Activated CD4-positive, alpha-beta T cell treated with anti-CD3 and anti-CD28 coated beads for 48 hours (primary cell): ENCODE measurements around the gene SWSAP1.

Experiments
- DNase-seq: peaks from one replicate; pipeline ENCODE4 v3.0.0-alpha.2; 2020

SWSAP1 gene

DNA sequence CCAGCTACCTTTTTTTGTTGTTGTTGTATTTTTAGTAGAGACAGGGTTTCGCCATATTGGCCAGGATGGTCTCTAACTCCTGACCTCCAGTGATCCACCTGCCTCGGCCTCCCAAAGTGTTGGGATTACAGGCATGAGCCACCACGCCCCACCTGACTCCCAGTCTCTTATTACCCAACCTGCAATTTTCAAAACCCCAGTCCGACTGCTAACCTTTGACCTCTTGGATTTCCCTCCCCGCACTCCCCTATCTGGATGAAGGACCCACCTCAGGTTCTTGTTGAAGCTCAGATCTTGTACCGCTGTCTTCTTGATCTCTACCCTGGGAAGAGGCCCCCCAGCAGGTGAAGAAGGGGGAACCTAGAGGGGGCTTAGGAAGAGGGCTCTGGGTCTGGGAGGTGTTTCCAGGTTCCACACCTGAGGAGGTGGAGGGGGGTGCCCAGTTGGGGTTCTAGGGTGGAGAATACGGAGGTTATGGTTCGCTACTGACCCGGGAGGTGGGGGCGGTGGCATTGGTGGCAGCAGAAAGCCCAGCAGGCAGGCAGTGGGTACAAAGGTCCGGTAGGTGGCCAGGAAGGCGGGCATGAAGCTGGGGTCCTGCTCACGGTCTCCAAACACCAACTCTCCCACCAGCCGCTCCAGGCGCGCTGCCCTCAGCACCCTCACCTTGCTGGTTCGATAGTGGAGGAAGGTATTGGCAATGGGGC lies 42.0 kb downstream of the SWSAP1 start:
- no peak for DNase-seq

DNA sequence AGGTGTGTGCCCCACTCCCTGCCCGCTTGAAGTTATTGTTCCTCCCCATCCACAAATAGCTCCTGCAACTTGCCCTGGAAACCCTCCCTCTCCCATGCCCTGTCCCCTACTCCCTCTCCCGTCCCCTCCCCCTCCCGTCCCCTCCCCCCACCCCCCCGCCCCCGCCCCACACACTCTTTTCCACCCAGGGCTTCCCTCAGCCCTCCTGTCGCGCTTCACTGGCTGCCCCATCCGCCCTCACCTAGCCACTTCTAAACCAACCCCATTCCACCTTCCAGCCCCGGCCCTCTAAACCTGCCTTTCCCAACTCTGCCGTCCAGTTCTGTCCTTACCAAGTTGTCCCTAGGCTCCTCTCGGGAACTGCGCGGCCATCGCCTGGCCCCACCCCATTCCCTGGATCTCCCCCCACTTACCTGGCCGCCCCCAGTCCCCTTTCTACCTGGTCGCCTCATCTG lies 43.7 kb downstream of the SWSAP1 start:
- no peak for DNase-seq

DNA sequence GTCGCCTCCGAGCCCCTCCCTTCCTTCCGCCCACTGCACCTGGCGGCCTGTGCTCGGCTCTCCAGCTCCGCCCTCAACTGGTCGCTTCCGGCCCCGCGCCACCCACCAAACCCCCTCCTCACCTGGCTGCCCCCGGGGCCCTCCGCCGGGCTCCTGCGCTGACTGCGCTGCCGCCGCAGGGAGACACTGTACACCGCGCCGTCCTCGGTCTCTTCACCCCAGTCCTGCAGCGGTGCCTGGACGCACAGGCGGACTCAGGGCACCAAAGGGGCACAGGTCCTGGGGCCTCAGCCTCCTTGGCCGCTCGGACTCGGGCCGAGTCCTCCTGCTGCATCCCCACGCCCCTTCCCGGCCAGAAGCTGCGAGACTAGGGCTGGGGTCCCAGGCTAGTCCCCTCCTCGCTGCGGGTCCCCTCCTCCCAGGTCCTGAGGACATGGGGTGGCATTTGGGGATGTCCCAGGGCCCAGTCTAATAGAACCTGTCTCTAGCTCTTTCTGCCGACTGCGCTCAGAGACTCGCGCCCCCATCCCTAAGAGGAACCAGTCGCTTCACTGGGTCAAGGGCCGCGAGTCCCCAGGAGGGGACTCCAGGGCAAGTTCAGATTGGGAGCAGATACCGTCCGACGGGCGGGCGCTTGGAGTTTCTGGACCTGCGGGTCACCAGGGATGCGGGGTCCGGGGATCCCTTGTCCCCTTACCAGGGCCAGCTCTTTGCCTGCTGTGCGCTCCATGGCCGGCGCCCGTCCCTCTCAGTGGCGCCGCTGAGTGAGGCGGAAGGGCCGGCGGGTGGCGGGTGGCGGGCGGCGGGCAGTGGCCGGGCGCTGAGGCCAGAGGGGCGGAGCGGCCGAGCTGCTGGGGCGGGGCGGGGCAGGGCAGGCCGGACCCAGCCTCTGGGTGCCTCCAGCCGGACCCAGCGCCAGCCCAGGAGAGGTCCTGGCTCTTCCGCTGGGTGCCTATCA lies 44.4 kb downstream of the SWSAP1 start, which contains the start of gene RGL3:
TSS of gene RGL3 (minus strand) at position 766 of the 958 bp plus-strand sequence. CDS start at position 730, 36 bp downstream.
- DNase-seq: no peak

DNA sequence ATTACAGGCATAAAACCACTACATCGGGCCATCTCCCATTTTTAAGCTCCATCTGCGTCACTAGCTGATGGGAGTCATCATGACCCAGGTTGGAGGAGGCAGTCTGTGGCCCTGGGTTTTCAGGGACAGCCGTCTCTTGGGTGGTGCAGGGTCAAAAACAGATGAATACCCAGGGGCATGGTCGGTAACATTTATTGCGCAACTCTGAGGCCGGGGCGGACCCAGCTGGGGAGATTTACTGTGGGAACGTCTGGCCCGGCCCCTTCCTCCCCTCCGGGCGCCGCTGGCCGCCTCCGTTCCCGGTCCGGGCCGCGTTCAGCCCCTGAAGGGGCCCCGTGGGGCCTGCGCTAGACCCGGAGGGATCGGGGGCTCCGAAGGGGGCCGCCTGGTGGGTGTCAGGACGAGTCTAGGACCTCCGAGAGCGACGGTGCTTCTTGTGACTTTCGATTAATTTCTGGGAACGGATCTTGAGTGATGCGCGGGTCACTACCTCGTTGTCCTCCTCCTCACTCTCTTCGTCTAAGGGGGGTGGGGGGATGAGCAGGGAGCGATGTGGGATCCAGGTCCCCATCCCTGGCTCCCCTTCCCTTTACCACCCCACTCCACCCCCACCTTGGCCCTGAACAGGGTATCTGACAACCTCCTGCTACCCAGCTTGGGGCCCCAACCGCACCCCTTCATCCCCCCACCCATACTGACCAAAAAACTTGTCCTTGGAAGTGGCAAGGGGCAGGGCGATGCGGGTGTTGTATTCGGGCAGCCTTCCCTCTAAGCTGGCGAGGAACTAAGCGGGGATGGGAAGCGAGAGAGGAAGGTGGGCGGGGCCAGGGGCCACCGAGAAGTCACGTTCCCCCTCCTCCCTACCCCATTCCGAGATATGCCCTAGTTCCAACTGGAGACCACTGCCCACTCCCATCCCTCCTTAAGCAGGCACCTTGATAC lies 46.2 kb downstream of the SWSAP1 start:
- no peak for DNase-seq

DNA sequence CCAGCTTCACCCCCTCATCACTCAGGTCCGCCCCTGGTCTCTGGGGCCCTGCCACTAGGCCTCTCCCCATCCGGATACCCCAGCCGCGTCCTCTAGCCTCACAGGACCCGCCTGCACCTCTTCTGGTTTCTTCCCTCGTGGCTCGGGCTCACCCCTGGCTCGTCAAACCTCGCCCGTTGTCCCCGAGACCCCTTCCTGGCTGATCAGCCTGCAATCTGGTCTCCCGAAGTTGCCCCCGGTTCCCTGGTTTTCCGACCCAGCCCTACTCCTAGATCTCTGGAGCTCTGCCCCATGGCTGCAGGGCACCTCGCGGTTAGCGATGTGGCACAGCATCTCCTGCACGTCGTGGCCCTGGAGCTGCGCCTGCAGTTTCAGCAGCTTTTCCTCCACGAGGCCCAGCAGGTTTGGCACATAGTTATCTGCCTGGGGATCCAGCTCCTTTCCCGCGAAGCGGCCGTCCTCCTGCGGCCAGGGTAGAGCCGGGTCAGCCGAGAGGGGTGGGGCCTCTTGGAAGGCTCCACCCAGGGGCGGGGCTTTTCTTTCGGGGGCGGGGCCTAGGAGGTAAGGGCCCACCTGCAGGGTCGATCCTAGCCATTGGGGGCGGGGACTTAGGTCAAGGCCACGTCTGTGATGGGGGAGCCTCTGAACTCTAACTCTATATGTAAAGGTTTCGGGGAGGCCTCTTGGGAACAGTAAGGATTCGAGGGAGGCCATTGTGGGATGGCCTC lies 47.1 kb downstream of the SWSAP1 start:
- peak; percentile 63 for DNase-seq

DNA sequence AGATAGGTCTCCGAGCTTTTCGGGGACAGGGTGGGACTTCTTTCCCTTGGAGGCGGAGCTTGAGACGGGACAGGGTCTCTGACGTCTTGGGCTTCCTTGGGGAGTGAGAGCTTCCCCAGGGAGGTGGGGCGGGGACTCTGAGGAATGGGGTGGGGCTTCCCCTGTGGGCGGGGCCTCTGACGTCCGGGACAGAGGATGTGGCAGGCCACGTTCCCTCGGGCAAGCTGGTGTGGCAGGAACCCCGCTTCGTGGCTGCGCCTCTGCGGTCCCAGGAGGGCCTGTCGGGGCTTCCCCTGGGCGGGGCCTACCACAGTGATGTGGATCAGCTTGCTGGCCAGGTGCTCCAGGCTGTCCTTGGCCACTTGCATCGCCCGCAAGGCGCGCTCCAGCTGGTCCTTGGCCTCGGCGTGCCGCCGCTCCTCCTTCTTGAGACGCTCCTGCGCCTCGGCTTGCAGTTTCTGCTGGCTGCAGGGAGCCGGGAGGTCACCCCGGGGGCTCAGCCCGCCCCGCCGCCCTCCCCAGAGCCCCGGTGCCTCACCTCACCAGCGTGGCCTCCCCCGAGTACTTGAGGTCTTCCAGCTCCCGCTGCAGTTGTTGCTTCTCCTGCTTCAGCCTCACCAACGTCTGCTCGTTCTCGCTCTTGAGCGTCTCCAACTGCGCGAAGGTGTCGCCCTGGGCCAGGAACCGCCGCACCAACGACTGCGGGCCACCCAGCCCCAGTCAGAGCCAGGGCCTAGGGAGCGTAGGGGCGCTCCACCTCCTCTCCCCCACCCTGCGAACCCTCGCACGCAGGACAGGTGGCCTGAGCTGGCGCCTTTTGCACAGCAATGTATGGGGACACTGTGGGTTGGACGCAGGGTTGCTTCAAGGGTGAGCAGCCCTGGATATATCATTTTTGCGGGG lies 47.9 kb downstream of the SWSAP1 start:
- DNase-seq: peak; percentile 77

DNA sequence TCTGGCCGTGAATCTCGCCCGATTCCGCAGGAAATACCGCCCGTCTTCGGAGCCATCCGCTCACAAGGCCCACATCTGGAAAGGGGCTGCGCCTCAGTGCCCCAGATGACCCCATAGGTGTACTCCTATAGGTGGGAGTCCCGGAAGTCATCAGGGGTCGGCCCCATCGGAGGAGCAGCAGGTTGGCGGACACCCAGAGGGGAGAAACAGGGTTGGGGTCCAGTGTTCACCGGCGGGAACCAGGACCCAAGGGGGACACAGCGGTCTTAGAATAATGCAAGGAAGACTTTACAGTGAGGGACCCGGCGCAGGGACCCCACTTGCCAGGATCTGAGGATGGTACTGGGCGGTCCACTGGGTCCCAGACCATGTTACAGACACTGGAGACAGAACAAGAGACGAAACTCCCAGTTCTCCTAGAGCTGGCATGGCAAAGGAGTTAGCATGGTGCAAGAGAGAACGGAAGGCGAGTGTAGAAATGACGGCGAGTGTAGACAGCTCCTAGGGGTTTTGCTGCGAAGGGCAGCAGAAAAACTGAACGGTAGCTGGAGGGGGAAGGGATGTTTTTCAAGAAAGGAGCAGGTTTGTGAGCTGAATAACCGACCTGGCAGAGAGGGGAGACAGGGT lies 48.8 kb downstream of the SWSAP1 start:
- no peak for DNase-seq

DNA sequence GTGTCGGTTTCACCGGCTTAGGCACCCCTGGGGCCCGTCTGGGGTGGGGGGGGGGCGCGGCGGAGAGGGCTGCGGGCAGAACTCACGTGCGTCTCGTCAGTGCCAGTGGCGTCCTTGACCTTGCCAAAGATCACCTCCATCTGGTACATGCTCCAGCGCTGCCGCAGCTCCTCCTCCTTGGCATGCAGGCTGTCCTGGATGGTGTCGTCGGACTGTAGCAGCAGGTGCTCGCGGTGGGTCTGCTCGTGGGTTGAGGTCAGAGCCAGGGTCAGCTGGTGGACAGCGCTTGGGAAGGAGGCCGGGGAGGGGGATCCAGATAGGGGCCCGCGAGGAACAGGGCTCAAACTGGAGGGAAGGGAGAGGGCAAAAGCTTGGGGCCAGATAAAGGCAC lies 49.3 kb downstream of the SWSAP1 start:
- DNase-seq: no peak
